Astrocyte (in vitro differentiated cells and primary cell): Measurements from ENCODE around the gene CACNA2D1. TPM values are rescaled to one million over a fixed set of nuclear protein-coding genes. Genes with fewer than 3 reads are reported as not detected.

ENCODE experiments used
- DNase-seq: peaks from one replicate; pipeline ENCODE4 v3.0.0-alpha.2; 2010; ENCODE audit warnings: low read depth
- FAIRE-seq: peaks from 2 replicates; lab custom pipeline; 2011; peaks lifted over from hg19 to GRCh38; lab: Jason Lieb, UNC
- H2AFZ ChIP-seq: 2 replicates; pipeline ENCODE4 v1.6.0; 2012; ENCODE audit warnings: low read depth, low read length, inconsistent platforms
- H3K27ac ChIP-seq: 2 replicates; pipeline ENCODE4 v1.5.1; 2011; ENCODE audit warnings: low read depth, low read length, inconsistent platforms
- H3K27me3 ChIP-seq: 2 replicates; pipeline ENCODE4 v1.6.0; 2011; ENCODE audit warnings: low read length, inconsistent platforms; ENCODE audit not compliant: insufficient read depth
- H3K36me3 ChIP-seq: 2 replicates; pipeline ENCODE4 v1.5.1; 2011; ENCODE audit warnings: low read length, inconsistent platforms; ENCODE audit not compliant: insufficient read depth
- H3K4me1 ChIP-seq: 2 replicates; pipeline ENCODE4 v1.5.1; 2011; ENCODE audit warnings: low read length, inconsistent platforms; ENCODE audit not compliant: insufficient read depth
- H3K4me2 ChIP-seq: 2 replicates; pipeline ENCODE4 v1.6.0; 2012; ENCODE audit warnings: low read length, inconsistent platforms
- H3K4me3 ChIP-seq: 2 replicates; pipeline ENCODE4 v1.5.1; 2011; ENCODE audit warnings: low read depth, mild to moderate bottlenecking, low read length, inconsistent platforms; ENCODE audit not compliant: insufficient read depth
- H3K79me2 ChIP-seq: 2 replicates; pipeline ENCODE4 v1.6.0; 2012; ENCODE audit warnings: mild to moderate bottlenecking, low read length, inconsistent platforms; ENCODE audit not compliant: insufficient read depth
- H3K9ac ChIP-seq: 2 replicates; pipeline ENCODE4 v1.6.0; 2012; ENCODE audit warnings: mild to moderate bottlenecking, low read length, inconsistent platforms
- H3K9me3 ChIP-seq: 2 replicates; pipeline ENCODE4 v1.5.1; 2012; ENCODE audit warnings: low read depth, mild to moderate bottlenecking, low read length, inconsistent platforms; ENCODE audit not compliant: insufficient read depth
- H4K20me1 ChIP-seq: 2 replicates; pipeline ENCODE4 v1.6.0; 2012; ENCODE audit warnings: low read length, inconsistent platforms; ENCODE audit not compliant: insufficient read depth
- H3K27ac Mint-ChIP-seq: one replicate; pipeline ENCODE4 v1.8.0; 2021; ENCODE audit warnings: mild to moderate bottlenecking, mixed read lengths; ENCODE audit not compliant: unreplicated experiment
- H3K27me3 Mint-ChIP-seq: one replicate; pipeline ENCODE4 v1.8.0; 2021; ENCODE audit warnings: low read depth, mixed read lengths; ENCODE audit not compliant: unreplicated experiment
- H3K36me3 Mint-ChIP-seq: one replicate; pipeline ENCODE4 v1.8.0; 2021; ENCODE audit warnings: low read depth, mixed read lengths; ENCODE audit not compliant: unreplicated experiment
- H3K4me1 Mint-ChIP-seq: one replicate; pipeline ENCODE4 v1.8.0; 2021; ENCODE audit warnings: low read depth, mixed read lengths; ENCODE audit not compliant: unreplicated experiment
- H3K4me3 Mint-ChIP-seq: one replicate; pipeline ENCODE4 v1.8.0; 2021; ENCODE audit warnings: mild to moderate bottlenecking, moderate library complexity, mixed read lengths; ENCODE audit not compliant: unreplicated experiment
- H3K9me3 Mint-ChIP-seq: one replicate; pipeline ENCODE4 v1.8.0; 2021; ENCODE audit warnings: mild to moderate bottlenecking, mixed read lengths; ENCODE audit not compliant: unreplicated experiment
- EZH2 ChIP-seq: IDR thresholded peaks from 2 replicates; pipeline ENCODE4 v1.6.1; 2012; ENCODE audit warnings: mild to moderate bottlenecking, low read length, inconsistent platforms; ENCODE audit not compliant: insufficient read depth
- total RNA-seq: library from RNA; stranded (reverse); gene quantifications from 2 replicates; pipeline ENCODE4 v1.2.1, GENCODE V29; 2021
- TF ChIP-seq, protein P1 (sequence below): IDR thresholded peaks from 2 replicates; pipeline ENCODE4 v1.5.1; 2011; ENCODE audit warnings: low read depth, mild to moderate bottlenecking, inconsistent platforms, low read length, moderate library complexity; ENCODE audit not compliant: insufficient read depth

CACNA2D1 gene
- total RNA-seq, 1 donor from 2014 or later, result 53.4 TPM

GRCh38 chr7:82396343-82396742 lies 47.2 kb downstream of the CACNA2D1 start:
- Histone ChIP-seq H3K4me1 (no peaks in the 10 kb centered on the region), H3K27me3 (no peaks in the 10 kb centered on the region), H3K79me2 (peaks cover 17% of the 10 kb centered on the region), H4K20me1 (peaks cover 13% of the 10 kb centered on the region), H3K9ac (no peak overlapping the region), H2AFZ (no peak overlapping the region), H3K4me3 (no peak overlapping the region), H3K27ac (no peak overlapping the region), H3K4me2 (no peak overlapping the region), H3K36me3 (no peaks in the 10 kb centered on the region), H3K9me3 (peaks cover 4% of the 10 kb centered on the region)
- Mint-ChIP-seq H3K27me3 (no peaks in the 10 kb centered on the region), H3K4me1 (peaks cover 8% of the 10 kb centered on the region), H3K36me3 (peaks cover 2% of the 10 kb centered on the region), H3K4me3 (no peak overlapping the region), H3K27ac (no peak overlapping the region), H3K9me3 (peaks cover 4% of the 10 kb centered on the region)
- DNase-seq, result no peak
- TF ChIP-seq, protein P1, sequence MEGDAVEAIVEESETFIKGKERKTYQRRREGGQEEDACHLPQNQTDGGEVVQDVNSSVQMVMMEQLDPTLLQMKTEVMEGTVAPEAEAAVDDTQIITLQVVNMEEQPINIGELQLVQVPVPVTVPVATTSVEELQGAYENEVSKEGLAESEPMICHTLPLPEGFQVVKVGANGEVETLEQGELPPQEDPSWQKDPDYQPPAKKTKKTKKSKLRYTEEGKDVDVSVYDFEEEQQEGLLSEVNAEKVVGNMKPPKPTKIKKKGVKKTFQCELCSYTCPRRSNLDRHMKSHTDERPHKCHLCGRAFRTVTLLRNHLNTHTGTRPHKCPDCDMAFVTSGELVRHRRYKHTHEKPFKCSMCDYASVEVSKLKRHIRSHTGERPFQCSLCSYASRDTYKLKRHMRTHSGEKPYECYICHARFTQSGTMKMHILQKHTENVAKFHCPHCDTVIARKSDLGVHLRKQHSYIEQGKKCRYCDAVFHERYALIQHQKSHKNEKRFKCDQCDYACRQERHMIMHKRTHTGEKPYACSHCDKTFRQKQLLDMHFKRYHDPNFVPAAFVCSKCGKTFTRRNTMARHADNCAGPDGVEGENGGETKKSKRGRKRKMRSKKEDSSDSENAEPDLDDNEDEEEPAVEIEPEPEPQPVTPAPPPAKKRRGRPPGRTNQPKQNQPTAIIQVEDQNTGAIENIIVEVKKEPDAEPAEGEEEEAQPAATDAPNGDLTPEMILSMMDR, result no peak
- no peak for TF ChIP-seq EZH2
- no peak for FAIRE-seq

GRCh38 chr7:82395147-82395546 lies 48.4 kb downstream of the CACNA2D1 start:
- Mint-ChIP-seq H3K27me3 (no peaks in the 10 kb centered on the region), H3K36me3 (peaks cover 2% of the 10 kb centered on the region), H3K9me3 (peaks cover 4% of the 10 kb centered on the region), H3K27ac (no peak overlapping the region), H3K4me3 (no peak overlapping the region), H3K4me1 (peaks cover 8% of the 10 kb centered on the region)
- Histone ChIP-seq H3K27ac (no peak overlapping the region), H3K4me3 (no peak overlapping the region), H3K36me3 (no peaks in the 10 kb centered on the region), H4K20me1 (peaks cover 21% of the 10 kb centered on the region), H3K27me3 (no peaks in the 10 kb centered on the region), H3K4me2 (no peak overlapping the region), H3K79me2 (peaks cover 17% of the 10 kb centered on the region), H3K9ac (no peak overlapping the region), H3K9me3 (peaks cover 4% of the 10 kb centered on the region), H2AFZ (no peak overlapping the region), H3K4me1 (no peaks in the 10 kb centered on the region)
- DNase-seq, result no peak
- no peak for FAIRE-seq
- TF ChIP-seq, protein P1, result no peak
- TF ChIP-seq EZH2, result no peak

GRCh38 chr7:82393840-82394220 lies 49.7 kb downstream of the CACNA2D1 start:
- H3K27me3 Mint-ChIP-seq, result no peaks in the 10 kb centered on the region
- Histone ChIP-seq H3K4me2 (no peak overlapping the region), H2AFZ (no peak overlapping the region), H3K4me3 (no peak overlapping the region), H3K27me3 (no peaks in the 10 kb centered on the region), H3K79me2 (peaks cover 17% of the 10 kb centered on the region), H3K9ac (no peak overlapping the region), H3K36me3 (no peaks in the 10 kb centered on the region), H3K27ac (no peak overlapping the region), H4K20me1 (peaks cover 25% of the 10 kb centered on the region), H3K9me3 (peaks cover 4% of the 10 kb centered on the region), H3K4me1 (no peaks in the 10 kb centered on the region)
- DNase-seq (no peak), FAIRE-seq (no peak)
- H3K4me1 Mint-ChIP-seq, result peaks cover 12% of the 10 kb centered on the region
- no peaks in the 10 kb centered on the region for H3K36me3 Mint-ChIP-seq
- H3K27ac Mint-ChIP-seq, result no peak overlapping the region
- TF ChIP-seq, protein P1, result no peak
- no peak for TF ChIP-seq EZH2
- no peak overlapping the region for H3K4me3 Mint-ChIP-seq
- peaks cover 3% of the 10 kb centered on the region for H3K9me3 Mint-ChIP-seq
